ENCODE measurements around the gene A1BG.

GRCh38 chr19:58399903-58400302, 46.6 kb upstream of the A1BG start:
- TF ChIP-seq HDGF (IDR thresholded peaks at IDR 0.05; ENCODE audit: borderline replicate concordance) (no peak), FOXK2 (IDR thresholded peaks at IDR 0.05) (no peak), TARDBP (IDR thresholded peaks at IDR 0.05) (no peak), PKNOX1 (IDR thresholded peaks at IDR 0.05) (no peak), SUZ12 (IDR thresholded peaks at IDR 0.05) (no peak), SP1 (IDR thresholded peaks at IDR 0.05) (no peak)
